Measurements from ENCODE around the gene FPGT. TPM values are rescaled to one million over a fixed set of nuclear protein-coding genes. Genes with fewer than 3 reads are reported as not detected.

The FPGT gene
- total and polyA plus RNA-seq, 2 of the 13 experiments (the other 11 are each of a cell fraction or from before 2014, with no cell fraction given) = 4.3 to 9.8 TPM

GRCh38 chr1:74197657-74198552, at the start of gene FPGT, which contains the start of gene LRRIQ3 (continued):
- TF ChIP-seq ZNF329 (CRISPR knock-in tag; IDR thresholded peaks at IDR 0.05; ENCODE audit: low read depth) (no peak), XBP1 (CRISPR knock-in tag; IDR thresholded peaks at IDR 0.05) (no peak), NR2C2 (CRISPR knock-in tag; IDR thresholded peaks at IDR 0.05; ENCODE audit: borderline replicate concordance) (no peak), RARG (CRISPR knock-in tag; IDR thresholded peaks at IDR 0.05; ENCODE audit: low read depth) (no peak), ZBTB34 (CRISPR knock-in tag; IDR thresholded peaks at IDR 0.05) (no peak), TAF1 (CRISPR knock-in tag; IDR thresholded peaks at IDR 0.05) (peak; percentile 81), SYNCRIP (IDR thresholded peaks at IDR 0.05; ENCODE audit: insufficient read depth, low read depth, low read length) (no peak), CSRNP1 (CRISPR knock-in tag; IDR thresholded peaks at IDR 0.05) (no peak), ATAD3A (CRISPR knock-in tag; IDR thresholded peaks at IDR 0.05) (no peak), HMGA1 (CRISPR knock-in tag; conservative IDR thresholded peaks at IDR 0.05) (no peak), ZNF44 (CRISPR knock-in tag; IDR thresholded peaks at IDR 0.05) (0 out of 2 replicates have a peak, but pooled peaks have one; percentile 25), SATB2 (CRISPR knock-in tag; IDR thresholded peaks at IDR 0.05) (no peak), PRPF4 (IDR thresholded peaks at IDR 0.05; ENCODE audit: low read depth, low read length, poor library complexity, severe bottlenecking) (no peak), ZNF710 (CRISPR knock-in tag; IDR thresholded peaks at IDR 0.05; ENCODE audit: borderline replicate concordance) (no peak), ZNF232 (CRISPR knock-in tag; IDR thresholded peaks at IDR 0.05; ENCODE audit: borderline replicate concordance) (0 out of 2 replicates have a peak, but pooled peaks have one; percentile 26), ASH2L (IDR thresholded peaks at IDR 0.05; ENCODE audit: insufficient read length, low read depth, low read length) (peak; percentile 66), ZNF3 (CRISPR knock-in tag; IDR thresholded peaks at IDR 0.05) (no peak), MZF1 (CRISPR knock-in tag; IDR thresholded peaks at IDR 0.05; ENCODE audit: borderline replicate concordance) (no peak), RXRB (CRISPR knock-in tag; IDR thresholded peaks at IDR 0.05; ENCODE audit: borderline replicate concordance) (no peak), ZKSCAN1 (IDR thresholded peaks at IDR 0.05; ENCODE audit: low read length) (no peak)
- TF ChIP-seq, protein P1, sequence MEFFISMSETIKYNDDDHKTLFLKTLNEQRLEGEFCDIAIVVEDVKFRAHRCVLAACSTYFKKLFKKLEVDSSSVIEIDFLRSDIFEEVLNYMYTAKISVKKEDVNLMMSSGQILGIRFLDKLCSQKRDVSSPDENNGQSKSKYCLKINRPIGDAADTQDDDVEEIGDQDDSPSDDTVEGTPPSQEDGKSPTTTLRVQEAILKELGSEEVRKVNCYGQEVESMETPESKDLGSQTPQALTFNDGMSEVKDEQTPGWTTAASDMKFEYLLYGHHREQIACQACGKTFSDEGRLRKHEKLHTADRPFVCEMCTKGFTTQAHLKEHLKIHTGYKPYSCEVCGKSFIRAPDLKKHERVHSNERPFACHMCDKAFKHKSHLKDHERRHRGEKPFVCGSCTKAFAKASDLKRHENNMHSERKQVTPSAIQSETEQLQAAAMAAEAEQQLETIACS (CRISPR knock-in tag; IDR thresholded peaks at IDR 0.05) = no peak
- TF ChIP-seq, protein P2, sequence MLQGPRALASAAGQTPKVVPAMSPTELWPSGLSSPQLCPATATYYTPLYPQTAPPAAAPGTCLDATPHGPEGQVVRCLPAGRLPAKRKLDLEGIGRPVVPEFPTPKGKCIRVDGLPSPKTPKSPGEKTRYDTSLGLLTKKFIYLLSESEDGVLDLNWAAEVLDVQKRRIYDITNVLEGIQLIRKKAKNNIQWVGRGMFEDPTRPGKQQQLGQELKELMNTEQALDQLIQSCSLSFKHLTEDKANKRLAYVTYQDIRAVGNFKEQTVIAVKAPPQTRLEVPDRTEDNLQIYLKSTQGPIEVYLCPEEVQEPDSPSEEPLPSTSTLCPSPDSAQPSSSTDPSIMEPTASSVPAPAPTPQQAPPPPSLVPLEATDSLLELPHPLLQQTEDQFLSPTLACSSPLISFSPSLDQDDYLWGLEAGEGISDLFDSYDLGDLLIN (CRISPR knock-in tag; IDR thresholded peaks at IDR 0.05; ENCODE audit: borderline replicate concordance) = no peak
